Stimulated activated CD4-positive, alpha-beta T cell treated with anti-CD3 and anti-CD28 coated beads, Interleukin-12 subunit alpha, Interleukin-12 subunit beta, amount 100 ng/mL, for 4 hours (primary cell): ENCODE measurements around the gene GJC2.
A peak's percentile ranks its signal among the peaks of the same experiment; 100 is the strongest.

Source experiments
- DNase-seq: peaks from one replicate; pipeline ENCODE4 v3.0.0-alpha.2; 2020

The GJC2 gene

GRCh38 chr1:228117335-228117734, 32.4 kb upstream of the GJC2 start:
- no peak for DNase-seq

GRCh38 chr1:228118040-228118439, 31.7 kb upstream of the GJC2 start:
- no peak for DNase-seq

- DNase-seq = no peak
These were observed 29.4 kb upstream of the GJC2 start for GRCh38 chr1:228120351-228120750.

- DNase-seq = no peak
These were observed 28.8 kb upstream of the GJC2 start for GRCh38 chr1:228120857-228121489.

- no peak for DNase-seq
These were observed 26.7 kb upstream of the GJC2 start for GRCh38 chr1:228122921-228123441.

GRCh38 chr1:228123505-228123904, 26.2 kb upstream of the GJC2 start:
- DNase-seq = no peak

- no peak for DNase-seq
These were observed 24.5 kb upstream of the GJC2 start for GRCh38 chr1:228125185-228125584.

- DNase-seq = no peak
These were observed 18.0 kb upstream of the GJC2 start for GRCh38 chr1:228131766-228132165.

- no peak for DNase-seq
These were observed 15.1 kb upstream of the GJC2 start for GRCh38 chr1:228134591-228134990.

GRCh38 chr1:228136901-228137300, 12.8 kb upstream of the GJC2 start:
- DNase-seq = no peak

- no peak for DNase-seq
These were observed 10.3 kb upstream of the GJC2 start for GRCh38 chr1:228139406-228139930.

- DNase-seq = peak; percentile 100
These were observed 9.6 kb upstream of the GJC2 start, which contains the start of gene GUK1 for GRCh38 chr1:228139931-228140723. GUK1 (plus strand) TSS chr1:228140279; CDS start chr1:228140303, 24 bp downstream.

GRCh38 chr1:228140724-228141225, 9.0 kb upstream of the GJC2 start:
- no peak for DNase-seq

- no peak for DNase-seq
These were observed 8.3 kb upstream of the GJC2 start for GRCh38 chr1:228141226-228142044.

- DNase-seq = no peak
These were observed 7.5 kb upstream of the GJC2 start for GRCh38 chr1:228142155-228142691.

GRCh38 chr1:228142701-228143136, 7.0 kb upstream of the GJC2 start:
- DNase-seq = no peak

- no peak for DNase-seq
These were observed 6.1 kb upstream of the GJC2 start for GRCh38 chr1:228143480-228144192.

GRCh38 chr1:228144193-228144992, 5.3 kb upstream of the GJC2 start:
- no peak for DNase-seq

GRCh38 chr1:228144993-228145343, 4.8 kb upstream of the GJC2 start:
- DNase-seq = no peak

- DNase-seq = no peak
These were observed 4.0 kb upstream of the GJC2 start for GRCh38 chr1:228145463-228146416.
